ENCODE measurements around the gene USP26. TPM values are rescaled to one million over a fixed set of nuclear protein-coding genes. Genes with fewer than 3 reads are reported as not detected.
"Not testable (repeated sequence)": the region's sequence is repeated elsewhere in the genome, so short reads cannot be mapped to it uniquely, and the experiment has no call there.

USP26 gene
- total RNA-seq, 2 donors from 2014 or later: not detected

GRCh38 chrX:132990835-132991234, 106.1 kb downstream of the USP26 start:
- Histone ChIP-seq H3K27ac (no peak overlapping the region), H3K36me3 (replicated peaks in 1 of 2; ENCODE audit: insufficient read depth in 1 of 2, low read depth in 2 of 2) (no peaks in the 10 kb centered on the region), H3K27me3 (no peaks in the 10 kb centered on the region), H3K9me3 (no peaks in the 10 kb centered on the region), H3K4me3 (no peak overlapping the region), H3K4me1 (no peaks in the 10 kb centered on the region)
- WGBS, 2 donors: 94 to 100% methylated on average over 1 to 2 of the region's 2 CpGs
- intact Hi-C loops (cut with DNase I): no loop called here
- DNase-seq: no peak
- TF ChIP-seq CTCF (IDR thresholded peaks at IDR 0.05): no peak
- ATAC-seq: no peak

- intact Hi-C loops (cut with DNase I): no loop called here
- H3K4me1 ChIP-seq: no peaks in the 10 kb centered on the region
- no peaks in the 10 kb centered on the region for H3K27me3 ChIP-seq
- ATAC-seq: no peak
- TF ChIP-seq POLR2A (IDR thresholded peaks at IDR 0.05) (no peak), CTCF (IDR thresholded peaks at IDR 0.05) (no peak)
- H3K27ac ChIP-seq: no peak overlapping the region
- no peak overlapping the region for H3K4me3 ChIP-seq
- no peak for DNase-seq
- H3K36me3 ChIP-seq (replicated peaks in 1 of 2; ENCODE audit: insufficient read depth in 1 of 2, low read depth in 2 of 2): no peaks in the 10 kb centered on the region
- H3K9me3 ChIP-seq: no peaks in the 10 kb centered on the region
These were observed 110.4 kb downstream of the USP26 start for GRCh38 chrX:132986556-132986955.

GRCh38 chrX:132984058-132984650, 112.8 kb downstream of the USP26 start:
- TF ChIP-seq POLR2A (IDR thresholded peaks at IDR 0.05): no peak
- TF ChIP-seq CTCF (IDR thresholded peaks at IDR 0.05): no peak
- H3K27ac ChIP-seq: no peak overlapping the region
- ATAC-seq (no peak), DNase-seq (no peak)
- 67 to 71% methylated on average over 4 to 7 of the region's 7 CpGs for WGBS, 2 donors
- intact Hi-C loops (cut with DNase I): no loop called here
- no peaks in the 10 kb centered on the region for H3K36me3 ChIP-seq (replicated peaks in 1 of 2; ENCODE audit: insufficient read depth in 1 of 2, low read depth in 2 of 2)
- H3K27me3 ChIP-seq: no peaks in the 10 kb centered on the region
- H3K4me1 ChIP-seq: no peaks in the 10 kb centered on the region
- no peaks in the 10 kb centered on the region for H3K9me3 ChIP-seq
- no peak overlapping the region for H3K4me3 ChIP-seq

GRCh38 chrX:132983496-132983895, 113.4 kb downstream of the USP26 start:
- 39 to 46% methylated on average over 2 of the region's 2 CpGs for WGBS, 2 donors

GRCh38 chrX:132980035-132980434, 116.9 kb downstream of the USP26 start:
- DNase-seq; H3K36me3 ChIP-seq (replicated peaks in 1 of 2; ENCODE audit: insufficient read depth in 1 of 2, low read depth in 2 of 2); H3K4me1 ChIP-seq; H3K27ac ChIP-seq; H3K27me3 ChIP-seq; H3K4me3 ChIP-seq; ATAC-seq; H3K9me3 ChIP-seq; intact Hi-C loops (cut with DNase I): not testable (repeated sequence)
- WGBS, 2 donors: 94 to 97% methylated on average over 2 of the region's 2 CpGs

More at GRCh38 chrX:132983496-132983895, 113.4 kb downstream of the USP26 start:
- intact Hi-C loops (cut with DNase I): no loop called here
- Histone ChIP-seq H3K36me3 (replicated peaks in 1 of 2; ENCODE audit: insufficient read depth in 1 of 2, low read depth in 2 of 2) (no peaks in the 10 kb centered on the region), H3K27me3 (no peaks in the 10 kb centered on the region), H3K4me1 (no peaks in the 10 kb centered on the region), H3K9me3 (no peaks in the 10 kb centered on the region), H3K27ac (no peak overlapping the region), H3K4me3 (no peak overlapping the region)
- ATAC-seq (no peak), DNase-seq (no peak)
- TF ChIP-seq POLR2A (IDR thresholded peaks at IDR 0.05) (no peak), CTCF (IDR thresholded peaks at IDR 0.05) (no peak)

Other genes with a start within 250 kb of the USP26 start
- 1 to 10 TPM; 2.6 to 5.3 TPM for gene HS6ST2, start 138.5 kb downstream of the USP26 start, total RNA-seq
- gene TFDP3, start 121.2 kb upstream of the USP26 start, total RNA-seq: not detected

Data from body of pancreas (tissue), 4 donors.